Loucy (cell line): Measurements from ENCODE around the gene ZNF292.

Source experiments
- H2AFZ ChIP-seq: fragments of 200-600 bp; sonication (generic); 2 replicates; pipeline ENCODE4 v1.6.0; 2016; ENCODE audit warnings: antibody characterized with exemption, mild to moderate bottlenecking, low read length, moderate library complexity
- H3F3A ChIP-seq: fragments of 200-600 bp; 2 replicates; pipeline ENCODE4 v1.6.0; 2016; ENCODE audit warnings: antibody characterized with exemption, low read depth, mild to moderate bottlenecking
- H3K27me3 ChIP-seq: fragments of 200-600 bp; sonication (generic); 2 replicates; pipeline ENCODE4 v1.6.1; 2014; ENCODE audit warnings: low read length, mild to moderate bottlenecking; ENCODE audit not compliant: insufficient read depth, poor library complexity, severe bottlenecking
- H3K36me3 ChIP-seq: fragments of 200-600 bp; sonication (generic); 2 replicates; pipeline ENCODE4 v1.6.1; 2016; ENCODE audit warnings: low read length; ENCODE audit not compliant: insufficient read depth
- H3K4me1 ChIP-seq: fragments of 200-600 bp; sonication (generic); 2 replicates; pipeline ENCODE4 v1.5.1; 2014; ENCODE audit warnings: low read length, mild to moderate bottlenecking; ENCODE audit not compliant: insufficient read depth, poor library complexity, severe bottlenecking
- H3K4me2 ChIP-seq: fragments of 200-600 bp; sonication (generic); 2 replicates; pipeline ENCODE4 v1.6.0; 2014; ENCODE audit warnings: antibody characterized with exemption, low read length, low read depth, mild to moderate bottlenecking; ENCODE audit not compliant: poor library complexity, severe bottlenecking
- H3K4me3 ChIP-seq: fragments of 200-600 bp; sonication (generic); 2 replicates; pipeline ENCODE4 v1.5.1; 2014; ENCODE audit warnings: low read length, mild to moderate bottlenecking, mixed read lengths; ENCODE audit not compliant: poor library complexity, severe bottlenecking
- H3K79me2 ChIP-seq: fragments of 200-600 bp; sonication (generic); 2 replicates; pipeline ENCODE4 v1.6.1; 2014; ENCODE audit warnings: low read length; ENCODE audit not compliant: insufficient read depth
- H3K9ac ChIP-seq: fragments of 200-600 bp; sonication (generic); 2 replicates; pipeline ENCODE4 v1.6.0; 2014; ENCODE audit warnings: mild to moderate bottlenecking, low read depth, low read length, moderate library complexity; ENCODE audit not compliant: poor library complexity, severe bottlenecking
- H3K9me2 ChIP-seq: fragments of 200-600 bp; sonication (generic); replicated peaks from 2 replicates; pipeline ENCODE4 v1.6.1; 2016; ENCODE audit warnings: low read depth, low read length, mixed read lengths
- H3K9me3 ChIP-seq: fragments of 200-600 bp; sonication (generic); 2 replicates; pipeline ENCODE4 v1.6.1; 2014; ENCODE audit warnings: mild to moderate bottlenecking, antibody characterized with exemption, low read length, low read depth; ENCODE audit not compliant: insufficient read depth
- H4K20me1 ChIP-seq: fragments of 200-600 bp; sonication (generic); 2 replicates; pipeline ENCODE4 v1.6.0; 2014; ENCODE audit warnings: antibody characterized with exemption, low read length, mild to moderate bottlenecking; ENCODE audit not compliant: insufficient read depth, poor library complexity, severe bottlenecking
- EZH2phosphoT487 ChIP-seq: fragments of 200-600 bp; IDR thresholded peaks from 2 replicates; pipeline ENCODE4 v1.6.1; 2018; ENCODE audit warnings: antibody characterized with exemption, mild to moderate bottlenecking, moderate library complexity, borderline replicate concordance
- TF ChIP-seq, protein P1 (sequence below): fragments of 200-600 bp; sonication (generic); conservative IDR thresholded peaks from 2 replicates; pipeline ENCODE4 v1.5.1; 2014; ENCODE audit warnings: mild to moderate bottlenecking, antibody characterized with exemption, low read length

ZNF292 gene

GRCh38 chr6:87308970-87309369 lies 153.6 kb downstream of the ZNF292 start:
- TF ChIP-seq EZH2phosphoT487: no peak
- TF ChIP-seq, protein P1, sequence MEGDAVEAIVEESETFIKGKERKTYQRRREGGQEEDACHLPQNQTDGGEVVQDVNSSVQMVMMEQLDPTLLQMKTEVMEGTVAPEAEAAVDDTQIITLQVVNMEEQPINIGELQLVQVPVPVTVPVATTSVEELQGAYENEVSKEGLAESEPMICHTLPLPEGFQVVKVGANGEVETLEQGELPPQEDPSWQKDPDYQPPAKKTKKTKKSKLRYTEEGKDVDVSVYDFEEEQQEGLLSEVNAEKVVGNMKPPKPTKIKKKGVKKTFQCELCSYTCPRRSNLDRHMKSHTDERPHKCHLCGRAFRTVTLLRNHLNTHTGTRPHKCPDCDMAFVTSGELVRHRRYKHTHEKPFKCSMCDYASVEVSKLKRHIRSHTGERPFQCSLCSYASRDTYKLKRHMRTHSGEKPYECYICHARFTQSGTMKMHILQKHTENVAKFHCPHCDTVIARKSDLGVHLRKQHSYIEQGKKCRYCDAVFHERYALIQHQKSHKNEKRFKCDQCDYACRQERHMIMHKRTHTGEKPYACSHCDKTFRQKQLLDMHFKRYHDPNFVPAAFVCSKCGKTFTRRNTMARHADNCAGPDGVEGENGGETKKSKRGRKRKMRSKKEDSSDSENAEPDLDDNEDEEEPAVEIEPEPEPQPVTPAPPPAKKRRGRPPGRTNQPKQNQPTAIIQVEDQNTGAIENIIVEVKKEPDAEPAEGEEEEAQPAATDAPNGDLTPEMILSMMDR: no peak
- Histone ChIP-seq H3F3A (no peaks in the 10 kb centered on the region), H3K9me3 (no peaks in the 10 kb centered on the region), H3K4me3 (no peak overlapping the region), H3K27me3 (peaks cover 13% of the 10 kb centered on the region), H3K9me2 (no peaks in the 10 kb centered on the region), H3K36me3 (no peaks in the 10 kb centered on the region), H3K4me2 (no peak overlapping the region), H3K79me2 (no peaks in the 10 kb centered on the region), H2AFZ (no peak overlapping the region), H3K4me1 (no peaks in the 10 kb centered on the region), H3K9ac (no peak overlapping the region), H4K20me1 (no peaks in the 10 kb centered on the region)

GRCh38 chr6:87312860-87313259 lies 157.5 kb downstream of the ZNF292 start:
- Histone ChIP-seq H3K9me3 (no peaks in the 10 kb centered on the region), H4K20me1 (no peaks in the 10 kb centered on the region), H2AFZ (no peak overlapping the region), H3K9me2 (no peaks in the 10 kb centered on the region), H3F3A (no peaks in the 10 kb centered on the region), H3K9ac (no peak overlapping the region), H3K79me2 (no peaks in the 10 kb centered on the region), H3K27me3 (peaks cover 13% of the 10 kb centered on the region), H3K4me2 (no peak overlapping the region), H3K4me1 (no peaks in the 10 kb centered on the region), H3K36me3 (no peaks in the 10 kb centered on the region), H3K4me3 (no peak overlapping the region)
- TF ChIP-seq, protein P1: no peak
- TF ChIP-seq EZH2phosphoT487: no peak
